ENCODE measurements around the gene TRIM72.
"Not testable (repeated sequence)": the region's sequence is repeated elsewhere in the genome, so short reads cannot be mapped to it uniquely, and the experiment has no call there.

The TRIM72 gene

GRCh38 chr16:31191697-31192428 is 22.1 kb upstream of the TRIM72 start:
- no peak for DNase-seq

- no peak for DNase-seq
Measured at GRCh38 chr16:31192856-31193642, 20.9 kb upstream of the TRIM72 start.

GRCh38 chr16:31193874-31194273 is 20.0 kb upstream of the TRIM72 start:
- no peak for DNase-seq

GRCh38 chr16:31194898-31195297 is 19.0 kb upstream of the TRIM72 start:
- no peak for DNase-seq

GRCh38 chr16:31195861-31196260 is 18.1 kb upstream of the TRIM72 start:
- DNase-seq, result not testable (repeated sequence)

- DNase-seq, result no peak
Measured at GRCh38 chr16:31196324-31197088, 17.4 kb upstream of the TRIM72 start.

GRCh38 chr16:31198207-31198882 is 15.6 kb upstream of the TRIM72 start:
- no peak for DNase-seq

- no peak for DNase-seq
Measured at GRCh38 chr16:31199430-31200041, 14.4 kb upstream of the TRIM72 start.

- not testable (repeated sequence) for DNase-seq
Measured at GRCh38 chr16:31200111-31200510, 13.8 kb upstream of the TRIM72 start.

GRCh38 chr16:31200821-31201568 is 12.9 kb upstream of the TRIM72 start:
- DNase-seq, result no peak

GRCh38 chr16:31201582-31202413 is 12.1 kb upstream of the TRIM72 start:
- DNase-seq, result peak; percentile 56

- peak; percentile 60 for DNase-seq
Measured at GRCh38 chr16:31202414-31203375, 11.2 kb upstream of the TRIM72 start, which contains the start of gene PYCARD. TSS of gene PYCARD (minus strand) at chr16:31202760. CDS start at chr16:31202690, 70 bp downstream.

- no peak for DNase-seq
Measured at GRCh38 chr16:31204871-31205666, 8.8 kb upstream of the TRIM72 start.

- no peak for DNase-seq
Measured at GRCh38 chr16:31206776-31207175, 7.1 kb upstream of the TRIM72 start.

- no peak for DNase-seq
Measured at GRCh38 chr16:31213342-31213741, 577 bp upstream of the TRIM72 start.

GRCh38 chr16:31214708-31215286 is 878 bp downstream of the TRIM72 start:
- DNase-seq, result no peak

GRCh38 chr16:31215287-31216162 is 1.6 kb downstream of the TRIM72 start:
- no peak for DNase-seq

Data from left hindlimb (tissue), 1 donor.